GM18508 (cell line): ENCODE data around the gene NPAS3.

Experiments used
- ATAC-seq: cut with Tn5 transposase; IDR thresholded peaks from one replicate; pipeline ENCODE4 v1.9.1; 2021; ENCODE audit warnings: moderate number of reproducible peaks; ENCODE audit not compliant: insufficient read depth, unreplicated experiment

The NPAS3 gene

GRCh38 chr14:33589334-33589733 lies 650.7 kb downstream of the NPAS3 start:
- no peak for ATAC-seq

- no peak for ATAC-seq
These were observed 652.4 kb downstream of the NPAS3 start for GRCh38 chr14:33590891-33591630.

DNA sequence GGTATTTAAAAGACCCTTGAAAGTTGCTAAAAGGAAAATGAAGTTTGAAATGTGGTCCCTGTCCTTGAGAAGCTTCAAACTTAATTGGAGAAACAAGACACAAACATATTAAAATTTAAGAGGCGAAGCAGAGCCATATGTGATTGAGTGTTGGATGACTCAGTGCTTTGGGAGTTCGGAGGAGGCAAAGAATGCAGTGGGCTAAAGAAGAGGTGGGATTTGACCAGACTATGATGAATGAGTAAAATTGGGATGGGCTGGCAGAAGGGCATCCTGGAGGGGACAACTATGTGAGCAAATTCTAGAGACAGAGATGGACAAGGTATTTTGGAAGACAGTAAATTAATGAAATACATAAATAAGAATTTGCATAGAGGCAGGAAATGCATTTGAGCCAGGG lies 653.6 kb downstream of the NPAS3 start:
- ATAC-seq = no peak

DNA sequence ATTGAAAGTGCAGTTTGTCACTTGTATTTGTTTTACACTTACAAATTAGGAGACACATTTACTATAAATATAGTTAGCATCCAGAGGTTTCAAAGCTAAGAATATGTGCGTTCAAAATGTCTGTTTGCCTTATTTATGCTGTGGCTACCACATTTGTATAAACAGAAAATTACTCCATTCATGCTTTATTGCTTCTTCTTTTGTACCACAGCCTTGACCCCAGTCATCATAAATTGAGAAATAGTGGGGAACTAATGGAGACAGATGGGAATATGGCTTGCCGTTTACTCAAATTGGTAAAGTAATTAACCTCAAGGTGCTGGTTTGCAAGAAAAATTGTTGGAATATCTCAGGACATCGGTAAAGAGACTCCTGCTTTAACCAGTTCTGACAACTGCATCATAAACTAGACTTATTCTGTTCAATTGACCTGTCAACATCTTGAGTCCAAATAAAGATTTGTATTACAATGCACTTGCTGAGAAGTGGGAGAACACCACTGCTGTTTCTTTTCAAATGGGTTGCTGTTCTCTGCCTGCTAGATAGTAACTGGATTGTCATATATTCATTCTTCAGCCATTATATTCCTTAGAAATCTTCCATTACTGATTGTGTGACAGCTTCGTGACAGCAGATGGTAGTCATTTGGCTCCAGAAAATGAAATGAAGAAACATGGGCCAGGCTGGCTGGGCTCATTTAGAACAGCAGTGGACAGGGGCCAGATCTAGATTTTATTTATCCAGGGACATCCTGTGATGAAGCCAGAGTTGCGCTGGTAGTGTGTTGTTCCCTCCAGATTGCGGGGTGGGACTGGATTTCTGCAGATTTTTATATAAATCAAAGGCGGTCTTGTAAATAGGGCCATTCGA lies 657.8 kb downstream of the NPAS3 start:
- ATAC-seq = no peak

- ATAC-seq = no peak
These were observed 659.9 kb downstream of the NPAS3 start for GRCh38 chr14:33598582-33598981.

DNA sequence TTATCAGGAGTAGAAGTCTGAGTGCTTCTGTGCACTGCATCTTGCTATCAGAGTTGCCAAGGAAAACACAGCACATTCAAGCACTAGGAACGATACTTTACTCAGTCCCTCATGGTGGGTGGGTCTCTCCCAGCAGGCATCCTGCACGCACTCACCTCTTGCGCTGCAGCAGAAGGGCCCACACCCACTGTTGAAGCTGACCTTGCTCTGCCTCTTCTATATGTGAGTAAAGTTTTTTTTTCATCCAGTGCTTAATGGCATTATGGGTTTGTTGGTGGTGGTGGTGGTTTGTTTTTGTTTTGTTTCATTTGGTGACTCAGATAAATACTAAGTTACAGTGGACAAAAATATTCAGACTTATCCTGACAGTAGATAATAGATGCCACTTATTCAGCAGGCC lies 663.7 kb downstream of the NPAS3 start:
- ATAC-seq = no peak

DNA sequence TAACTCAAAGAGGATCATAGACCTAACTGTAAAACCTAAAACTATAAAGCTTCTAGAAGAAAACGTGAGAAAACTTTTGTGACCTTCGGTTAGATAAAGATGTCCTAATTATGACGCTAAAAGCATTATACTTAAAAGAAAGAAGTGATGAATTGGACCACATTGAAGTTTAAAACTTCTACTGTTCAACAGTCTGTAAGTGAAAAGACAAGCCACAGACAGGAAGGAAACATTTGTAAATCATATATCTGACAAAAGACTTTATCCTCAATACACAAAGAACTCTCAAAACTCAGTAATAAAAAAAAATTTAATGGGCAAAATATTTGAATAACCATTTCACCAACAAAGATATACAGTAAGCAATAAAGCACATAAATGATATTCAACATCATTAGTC lies 667.9 kb downstream of the NPAS3 start:
- no peak for ATAC-seq

DNA sequence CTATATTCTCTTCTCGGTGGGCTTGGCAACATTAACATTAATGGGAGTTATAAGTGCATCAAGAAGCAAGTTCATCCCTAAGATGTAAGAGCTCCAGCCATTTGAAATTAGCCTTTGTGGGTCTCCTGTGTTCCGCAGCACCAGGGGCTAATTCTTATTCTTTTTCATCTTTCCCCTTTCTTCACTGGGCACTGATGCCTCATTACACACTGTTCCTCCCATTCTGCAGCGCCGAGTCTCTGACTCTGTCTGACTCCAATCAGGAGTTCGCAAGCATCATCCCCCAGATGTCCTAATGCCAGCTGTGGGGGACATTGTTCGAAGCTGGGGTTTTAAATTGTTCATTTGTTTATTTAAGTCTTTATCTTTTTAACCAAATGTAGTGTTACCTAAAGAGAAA lies 670.9 kb downstream of the NPAS3 start:
- no peak for ATAC-seq

DNA sequence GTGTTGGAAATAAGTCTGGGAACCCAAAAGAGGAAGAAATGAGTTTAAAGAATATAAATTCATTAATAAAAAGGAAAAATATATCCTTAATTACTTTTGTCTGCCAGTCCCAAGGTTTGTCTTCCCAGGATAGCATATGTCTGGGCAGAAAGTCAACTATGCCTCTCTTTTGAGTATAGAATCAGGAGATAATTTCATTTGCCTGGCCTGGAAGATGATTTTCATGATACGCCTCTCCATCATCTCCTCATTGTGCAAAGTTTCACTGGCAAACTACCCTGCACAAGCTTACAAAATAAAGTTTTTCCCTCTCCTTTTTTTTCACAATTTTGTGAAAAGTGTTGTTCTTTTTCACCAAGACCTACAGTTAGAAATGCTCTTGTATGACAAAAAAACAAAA lies 671.4 kb downstream of the NPAS3 start:
- no peak for ATAC-seq

DNA sequence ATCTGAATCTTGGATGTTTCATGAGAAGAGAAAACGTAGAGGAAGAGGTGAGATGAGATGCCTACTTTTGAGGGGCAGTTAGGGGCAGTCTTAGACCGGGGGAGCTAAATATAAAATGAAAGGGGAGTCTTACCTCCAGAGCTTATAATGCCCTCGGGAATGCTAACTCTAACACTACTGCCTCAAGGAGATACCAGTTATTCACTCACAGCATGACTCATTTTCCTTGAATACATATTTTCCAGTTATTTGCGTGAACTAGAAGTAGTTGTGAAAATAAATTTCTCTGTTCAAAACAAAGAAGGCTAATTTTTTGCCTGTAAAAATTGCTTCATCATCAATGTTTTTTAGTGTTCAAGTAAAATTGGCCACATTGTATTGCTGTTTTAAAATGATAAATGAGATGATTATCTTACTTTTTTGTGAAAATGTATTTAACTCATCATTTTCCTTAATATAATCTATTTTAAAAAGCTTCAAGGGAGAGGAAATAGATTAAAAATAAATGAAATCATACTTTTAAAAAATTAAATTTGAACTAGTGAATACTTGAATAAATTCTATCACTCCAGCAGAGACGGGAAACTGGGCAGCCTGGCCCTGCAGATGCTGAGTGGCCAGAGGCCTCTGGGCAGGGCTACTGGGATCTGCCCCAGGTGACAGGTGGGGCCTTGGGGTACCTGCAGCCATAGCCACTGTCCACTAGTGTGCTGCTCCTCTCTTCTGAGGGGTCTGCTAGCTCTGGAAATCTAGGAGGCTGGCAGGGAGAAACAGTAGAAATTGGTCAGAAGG lies 672.9 kb downstream of the NPAS3 start:
- no peak for ATAC-seq

DNA sequence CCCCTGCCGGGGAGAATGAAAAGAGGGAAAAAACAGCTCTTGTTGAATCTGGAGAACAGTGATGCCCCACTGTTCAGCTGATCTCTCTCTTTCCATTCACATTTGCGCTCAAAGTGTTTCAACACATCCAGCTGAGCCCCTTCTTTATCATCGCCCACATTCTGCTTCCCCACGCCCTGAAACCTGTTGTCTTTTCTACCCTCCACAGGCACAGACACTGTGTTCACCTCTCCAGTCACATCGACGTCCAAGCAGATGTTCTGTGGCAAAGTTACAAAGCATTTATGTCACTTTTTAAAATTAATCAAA lies 673.5 kb downstream of the NPAS3 start:
- ATAC-seq = no peak

GRCh38 chr14:33617154-33617553 lies 678.5 kb downstream of the NPAS3 start:
- no peak for ATAC-seq

DNA sequence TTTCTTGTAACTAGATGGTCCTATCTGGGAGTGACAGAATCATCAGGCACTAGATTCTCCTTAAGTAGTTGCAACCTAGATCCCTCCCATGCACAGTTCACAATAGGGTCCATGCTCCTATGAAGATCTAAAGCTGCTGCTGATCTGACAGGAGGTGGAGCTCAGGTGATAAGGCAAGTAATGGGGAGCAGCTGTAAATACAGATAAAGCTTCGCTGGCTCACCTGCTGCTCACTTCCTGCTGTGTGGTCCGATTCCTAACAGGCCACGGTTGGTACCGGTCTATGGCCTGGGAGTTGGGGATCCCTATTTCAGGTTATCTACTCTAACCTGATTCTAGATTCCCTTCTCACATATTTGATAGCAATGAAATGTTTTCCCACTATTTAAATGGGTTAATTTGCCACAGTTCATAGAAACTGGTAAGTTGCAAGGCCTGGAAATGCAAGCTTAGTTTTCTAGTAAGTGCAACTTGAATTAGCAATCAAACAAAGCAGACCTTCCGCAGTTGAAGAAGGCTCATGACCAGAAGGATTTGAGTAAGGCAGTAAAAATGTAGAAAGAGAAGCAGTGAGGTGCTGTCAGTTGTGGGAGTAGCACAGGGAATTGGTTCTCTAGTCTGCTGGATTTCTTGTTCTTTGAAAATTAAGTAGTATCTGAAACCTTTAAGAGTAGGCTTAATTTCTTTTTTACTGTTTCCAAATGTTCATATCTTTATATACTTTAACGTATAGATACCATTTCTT lies 679.9 kb downstream of the NPAS3 start:
- ATAC-seq = no peak

- no peak for ATAC-seq
These were observed 683.8 kb downstream of the NPAS3 start for GRCh38 chr14:33622496-33622895.

DNA sequence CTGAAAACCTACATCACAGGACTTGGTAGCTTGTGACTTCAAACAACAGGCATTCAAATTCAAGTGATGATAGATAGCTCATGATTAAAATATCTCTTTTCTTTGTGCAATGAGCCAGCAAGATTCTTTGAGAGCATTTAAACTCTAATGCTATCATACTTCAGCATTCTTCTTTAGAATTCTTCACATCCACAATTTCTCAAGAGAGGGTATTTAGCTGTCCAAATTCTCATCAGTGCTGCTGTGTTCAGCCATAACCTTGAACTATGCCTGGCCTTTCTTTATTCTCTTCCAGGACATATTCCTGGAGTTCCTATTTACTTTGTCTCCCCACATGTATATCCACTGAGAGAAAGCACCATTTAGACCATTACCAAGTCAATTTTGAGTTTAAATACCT lies 691.1 kb downstream of the NPAS3 start:
- ATAC-seq = no peak

DNA sequence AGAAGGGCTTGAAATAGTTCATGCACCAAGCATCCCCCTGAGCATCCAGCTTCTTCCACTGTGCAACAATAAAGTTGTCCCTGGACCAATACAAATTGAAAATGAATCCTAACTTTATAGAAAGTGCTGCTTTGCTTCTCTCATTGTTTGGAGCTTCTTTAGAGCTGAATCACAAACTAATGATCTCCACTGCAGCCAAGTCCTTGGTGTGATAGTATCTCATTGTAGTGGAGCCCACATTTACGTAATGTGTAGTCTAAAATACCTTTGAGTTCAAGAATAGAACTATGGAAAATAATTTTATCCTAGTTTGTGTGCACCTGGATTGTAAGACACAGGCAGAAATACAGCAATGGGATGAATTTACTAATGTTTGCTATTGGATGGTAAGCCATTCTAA lies 692.3 kb downstream of the NPAS3 start:
- no peak for ATAC-seq

- no peak for ATAC-seq
These were observed 692.8 kb downstream of the NPAS3 start for GRCh38 chr14:33631441-33631840.

- no peak for ATAC-seq
These were observed 696.0 kb downstream of the NPAS3 start for GRCh38 chr14:33634631-33635030.

GRCh38 chr14:33636716-33637115 lies 698.0 kb downstream of the NPAS3 start:
- ATAC-seq = no peak

- no peak for ATAC-seq
These were observed 703.4 kb downstream of the NPAS3 start for GRCh38 chr14:33642080-33642479.
